C4-2B (cell line): ENCODE data around the gene KLRG1.

Source experiments
- CTCF ChIP-seq: fragments of 450-650 bp; conservative IDR thresholded peaks from 2 replicates; pipeline ENCODE4 v1.5.1; 2017; ENCODE audit warnings: mild to moderate bottlenecking
- ZFX ChIP-seq: fragments of 450-650 bp; IDR thresholded peaks from 2 replicates; pipeline ENCODE4 v1.6.1; 2017

GRCh38 chr12:8956772-8957171 is 32.6 kb upstream of the KLRG1 start:
- TF ChIP-seq CTCF, result no peak
- TF ChIP-seq ZFX, result no peak
